ENCODE measurements around the gene ARFIP2. TPM values are rescaled to one million over a fixed set of nuclear protein-coding genes. Genes with fewer than 3 reads are reported as not detected.
A peak's percentile ranks its signal among the peaks of the same experiment; 100 is the strongest.

Gene ARFIP2
- total RNA-seq, 2 donors from 2014 or later, result 52.1 to 62.8 TPM

DNA sequence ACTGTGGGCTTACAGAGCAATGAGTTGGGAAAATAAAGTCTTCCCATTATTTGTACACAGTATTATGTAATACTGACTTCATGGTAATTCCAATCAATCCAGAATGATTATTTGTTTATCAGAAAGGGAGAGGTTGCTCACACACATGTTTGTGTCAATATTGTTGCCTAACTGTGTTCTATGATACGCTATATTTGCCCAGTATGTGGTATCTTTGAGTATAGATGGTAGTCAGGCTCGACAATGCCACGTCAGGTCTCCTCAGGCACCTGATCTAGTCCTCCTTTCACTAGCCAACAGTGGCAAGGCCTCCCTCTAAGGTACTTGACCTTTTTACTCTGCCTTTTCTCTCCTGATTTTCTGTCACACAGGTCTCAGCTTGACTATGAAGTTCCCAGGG lies 21.3 kb upstream of the ARFIP2 start:
- ATAC-seq (ENCODE audit: insufficient number of reproducible peaks, low FRiP score, low read depth) (no peak), DNase-seq (ENCODE audit: low spot score) (no peak)
- TF ChIP-seq, protein P1, sequence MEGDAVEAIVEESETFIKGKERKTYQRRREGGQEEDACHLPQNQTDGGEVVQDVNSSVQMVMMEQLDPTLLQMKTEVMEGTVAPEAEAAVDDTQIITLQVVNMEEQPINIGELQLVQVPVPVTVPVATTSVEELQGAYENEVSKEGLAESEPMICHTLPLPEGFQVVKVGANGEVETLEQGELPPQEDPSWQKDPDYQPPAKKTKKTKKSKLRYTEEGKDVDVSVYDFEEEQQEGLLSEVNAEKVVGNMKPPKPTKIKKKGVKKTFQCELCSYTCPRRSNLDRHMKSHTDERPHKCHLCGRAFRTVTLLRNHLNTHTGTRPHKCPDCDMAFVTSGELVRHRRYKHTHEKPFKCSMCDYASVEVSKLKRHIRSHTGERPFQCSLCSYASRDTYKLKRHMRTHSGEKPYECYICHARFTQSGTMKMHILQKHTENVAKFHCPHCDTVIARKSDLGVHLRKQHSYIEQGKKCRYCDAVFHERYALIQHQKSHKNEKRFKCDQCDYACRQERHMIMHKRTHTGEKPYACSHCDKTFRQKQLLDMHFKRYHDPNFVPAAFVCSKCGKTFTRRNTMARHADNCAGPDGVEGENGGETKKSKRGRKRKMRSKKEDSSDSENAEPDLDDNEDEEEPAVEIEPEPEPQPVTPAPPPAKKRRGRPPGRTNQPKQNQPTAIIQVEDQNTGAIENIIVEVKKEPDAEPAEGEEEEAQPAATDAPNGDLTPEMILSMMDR (IDR thresholded peaks at IDR 0.05), result no peak
- Histone ChIP-seq H3K4me3 (no peak overlapping the region), H3K36me3 (peaks cover 6% of the 10 kb centered on the region), H3K4me1 (ENCODE audit: control insufficient read depth in 1 of 2, low read depth in 2 of 2) (peaks cover 8 to 32% of the 10 kb centered on the region in 2 donors), H3K27me3 (replicated peaks; ENCODE audit: insufficient read depth) (no peaks in the 10 kb centered on the region), H3K27ac (no peak overlapping the region), H3K9me3 (no peaks in the 10 kb centered on the region)

DNA sequence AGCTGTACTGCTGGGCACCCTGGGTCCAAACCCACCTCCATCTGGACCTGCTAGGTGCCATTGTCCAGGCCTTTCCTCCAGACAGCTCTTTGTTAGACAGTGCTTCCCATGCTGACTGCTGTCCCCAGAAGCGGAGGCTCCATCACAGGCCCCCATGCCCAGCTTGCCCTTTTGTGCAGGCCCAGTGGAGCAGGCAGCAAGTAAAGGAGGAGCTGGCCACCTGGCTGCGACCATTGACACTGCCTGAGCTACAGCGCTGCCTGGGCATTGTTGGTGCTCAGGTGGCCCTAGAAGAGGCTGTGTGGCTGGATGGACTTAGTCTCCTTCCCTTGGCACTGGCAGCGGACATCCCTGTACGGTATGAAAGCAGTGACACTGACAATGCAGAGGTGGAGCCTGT lies 17.4 kb upstream of the ARFIP2 start:
- DNase-seq (ENCODE audit: low spot score) (no peak), ATAC-seq (ENCODE audit: insufficient number of reproducible peaks, low FRiP score, low read depth) (no peak)
- Histone ChIP-seq H3K36me3 (peaks cover 6% of the 10 kb centered on the region), H3K4me3 (no peak overlapping the region), H3K4me1 (ENCODE audit: control insufficient read depth in 1 of 2, low read depth in 2 of 2) (peaks cover 8 to 34% of the 10 kb centered on the region in 2 donors), H3K9me3 (no peaks in the 10 kb centered on the region), H3K27ac (peak overlapping the region; percentile 64 to 75), H3K27me3 (replicated peaks; ENCODE audit: insufficient read depth) (no peaks in the 10 kb centered on the region)
- TF ChIP-seq, protein P1 (IDR thresholded peaks at IDR 0.05), result no peak

DNA sequence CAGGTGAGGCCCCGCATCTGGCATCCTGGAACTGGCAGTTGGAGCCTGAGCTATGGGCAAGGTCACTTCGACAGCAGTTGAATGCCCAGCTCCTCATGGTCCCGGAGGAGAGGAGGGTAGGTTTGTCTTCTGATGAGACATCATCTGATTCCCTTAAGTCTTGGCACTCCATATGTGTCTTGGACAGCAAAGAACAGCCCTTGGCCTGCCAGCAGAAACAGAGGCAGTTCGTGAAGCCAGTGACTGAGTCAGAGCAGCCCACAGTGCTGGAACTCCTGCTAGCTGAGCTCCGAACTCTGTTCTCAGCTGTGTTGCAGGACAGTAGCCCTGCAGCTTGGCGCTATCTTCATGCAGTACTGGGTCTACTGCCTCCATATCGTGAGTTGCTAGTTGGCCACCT lies 17.0 kb upstream of the ARFIP2 start:
- Histone ChIP-seq H3K27ac (peak overlapping the region; percentile 64 to 75), H3K36me3 (peaks cover 6% of the 10 kb centered on the region), H3K27me3 (replicated peaks; ENCODE audit: insufficient read depth) (no peaks in the 10 kb centered on the region), H3K4me1 (ENCODE audit: control insufficient read depth in 1 of 2, low read depth in 2 of 2) (peaks cover 8 to 34% of the 10 kb centered on the region in 2 donors), H3K4me3 (no peak overlapping the region), H3K9me3 (no peaks in the 10 kb centered on the region)
- ATAC-seq (ENCODE audit: insufficient number of reproducible peaks, low FRiP score, low read depth) (no peak), DNase-seq (ENCODE audit: low spot score) (no peak)
- TF ChIP-seq, protein P1 (IDR thresholded peaks at IDR 0.05), result no peak

DNA sequence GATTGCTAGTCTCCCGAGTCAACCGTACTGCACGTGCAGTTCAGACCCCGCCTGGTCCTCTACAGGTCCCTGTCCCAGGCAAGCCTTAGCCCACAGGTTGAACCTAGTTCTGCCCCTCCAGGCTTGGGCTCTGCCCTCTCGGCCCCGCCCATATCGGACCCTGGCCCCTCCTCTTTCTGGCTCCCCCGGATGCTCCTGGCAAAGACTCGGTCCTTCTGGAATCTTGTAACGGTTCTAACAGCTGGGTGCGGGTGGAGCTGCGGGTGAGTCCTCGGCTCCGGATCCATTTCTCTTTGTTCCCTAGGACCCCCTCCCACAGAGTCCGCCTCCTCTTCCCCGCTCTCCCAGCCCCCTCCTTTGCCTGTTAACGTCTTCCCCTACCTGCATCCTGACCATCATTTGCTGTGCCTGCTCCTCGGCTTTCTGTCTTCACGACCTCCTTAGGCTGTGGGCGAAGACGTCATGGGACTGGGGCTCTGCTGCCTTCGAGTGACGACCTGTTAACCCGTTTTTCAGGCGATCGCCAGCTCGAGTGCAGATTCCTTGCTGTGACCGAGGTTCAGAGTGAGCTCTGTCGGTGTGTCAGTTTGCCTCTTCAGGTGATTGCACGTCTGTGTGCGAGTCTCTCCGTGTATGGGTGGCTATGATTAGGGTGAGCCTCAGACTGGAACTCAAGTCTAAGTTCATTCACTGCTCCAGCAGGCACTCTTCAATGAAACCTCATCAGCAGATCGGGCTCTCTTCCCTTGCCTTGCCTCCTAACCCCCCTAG lies 16.1 kb upstream of the ARFIP2 start, which contains the start of gene DNHD1:
DNHD1 (plus strand) TSS at position 212 of the 771 bp plus-strand sequence. CDS start 936 bp downstream, outside the sequence.
- Histone ChIP-seq H3K36me3 (no peaks in the 10 kb centered on the region), H3K27me3 (replicated peaks; ENCODE audit: insufficient read depth) (no peaks in the 10 kb centered on the region), H3K4me1 (ENCODE audit: control insufficient read depth in 1 of 2, low read depth in 2 of 2) (peaks cover 8 to 34% of the 10 kb centered on the region in 2 donors), H3K4me3 (no peak within 1 kb of the TSS), H3K9me3 (no peaks in the 10 kb centered on the region), H3K27ac (peak within 1 kb of the TSS; percentile 64 to 75)
- ATAC-seq (ENCODE audit: insufficient number of reproducible peaks, low FRiP score, low read depth) (no peak), DNase-seq (ENCODE audit: low spot score) (no peak)
- TF ChIP-seq, protein P1 (IDR thresholded peaks at IDR 0.05), result no peak

DNA sequence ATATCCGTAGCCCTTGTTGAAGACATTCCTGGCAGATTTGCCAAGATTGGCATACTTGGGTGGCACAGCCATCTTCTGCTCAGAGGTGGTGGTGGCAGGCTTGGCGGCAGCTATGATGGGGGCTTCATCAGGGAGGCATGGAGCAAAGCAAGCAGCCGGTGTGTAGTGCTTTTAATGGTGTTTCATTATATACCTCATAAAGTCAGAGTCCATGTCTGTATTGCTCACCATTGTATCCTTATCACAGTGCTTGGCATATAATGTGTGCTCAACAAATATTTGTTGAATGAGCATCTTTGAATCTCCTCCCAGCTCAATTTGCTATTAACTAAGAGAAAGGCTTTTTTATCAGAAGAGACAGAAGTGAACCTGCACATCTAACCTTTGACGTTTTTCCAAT lies 8.2 kb upstream of the ARFIP2 start:
- ATAC-seq (ENCODE audit: insufficient number of reproducible peaks, low FRiP score, low read depth), result no peak
- TF ChIP-seq, protein P1 (IDR thresholded peaks at IDR 0.05), result no peak
- no peaks in the 10 kb centered on the region for H3K36me3 ChIP-seq
- no peak for DNase-seq (ENCODE audit: low spot score)
- H3K27ac ChIP-seq, result no peak overlapping the region
- no peak overlapping the region for H3K4me3 ChIP-seq
- H3K4me1 ChIP-seq (ENCODE audit: control insufficient read depth in 1 of 2, low read depth in 2 of 2), result no peaks in the 10 kb centered on the region
- H3K9me3 ChIP-seq, result no peaks in the 10 kb centered on the region
- no peaks in the 10 kb centered on the region for H3K27me3 ChIP-seq (replicated peaks; ENCODE audit: insufficient read depth)
